K562 (cell line): ENCODE data around the gene PPIL6. TPM values are rescaled to one million over a fixed set of nuclear protein-coding genes. Genes with fewer than 3 reads are reported as not detected.

ENCODE experiments used
- CREB1 ChIP-seq, 2 experiments: sonication (generic) in 1 of 2; formaldehyde crosslinking in 1 of 2; IDR thresholded peaks; 2 replicates each; pipeline versions ENCODE4 v1.6.1 to v1.8.0; 2012 to 2022; ENCODE audit warnings: inconsistent platforms in 1 of 2, mild to moderate bottlenecking in 1 of 2, missing genetic modification reagents in 1 of 2, moderate library complexity in 1 of 2
- ESRRA ChIP-seq: fragments of 450-650 bp; IDR thresholded peaks from 2 replicates; pipeline ENCODE4 v1.6.1; 2014; ENCODE audit warnings: low read depth, mild to moderate bottlenecking, moderate library complexity, borderline replicate concordance
- FIP1L1 ChIP-seq: fragments of 200-400 bp; formaldehyde crosslinking; IDR thresholded peaks from 2 replicates; pipeline ENCODE4 v1.6.1; 2018; ENCODE audit warnings: mild to moderate bottlenecking, low read depth, low read length; ENCODE audit not compliant: poor library complexity, severe bottlenecking
- GATAD2A ChIP-seq: fragments of 450-650 bp; IDR thresholded peaks from 2 replicates; pipeline ENCODE4 v1.6.1; 2017
- HDAC1 ChIP-seq, 2 experiments: fragments of 450-650 bp; IDR thresholded peaks; 2 replicates each; pipeline ENCODE4 v1.6.1; 2016 to 2017; ENCODE audit warnings: inconsistent platforms in 1 of 2, mild to moderate bottlenecking in 1 of 2, moderate library complexity in 1 of 2
- MCM5 ChIP-seq: fragments of 450-650 bp; IDR thresholded peaks from 2 replicates; pipeline ENCODE4 v1.6.1; 2016; ENCODE audit warnings: low read depth
- MYC ChIP-seq, 2 experiments: fragments of 250-450 bp in 1 of 2; sonication (Bioruptor Pico) in 1 of 2; IDR thresholded peaks; 2 replicates each; pipeline versions ENCODE4 v1.5.1 to v1.6.1; 2012 to 2021; ENCODE audit warnings: low read depth in 2 of 2, borderline replicate concordance in 1 of 2, improper control_type of control experiment in 1 of 2, low read length in 1 of 2, mild to moderate bottlenecking in 1 of 2, moderate library complexity in 1 of 2
- NR2C2 ChIP-seq, 2 experiments: fragments of 200-800 bp in 1 of 2; sonication (Bioruptor generic) in 1 of 2; sonication (generic) in 1 of 2; formaldehyde crosslinking in 1 of 2; IDR thresholded peaks; 2 replicates each; pipeline versions ENCODE4 v1.6.1 to v1.8.0; 2016 to 2022; ENCODE audit warnings: mild to moderate bottlenecking in 1 of 2, missing compliant biosample characterization in 1 of 2, missing genetic modification characterization in 1 of 2, missing genetic modification reagents in 1 of 2
- RBBP5 ChIP-seq: fragments of 200-600 bp; sonication (generic); IDR thresholded peaks from 2 replicates; pipeline ENCODE4 v1.6.1; 2012; ENCODE audit warnings: borderline replicate concordance, mild to moderate bottlenecking, low read length, control low read depth, inconsistent platforms; ENCODE audit not compliant: insufficient read depth, poor library complexity, severe bottlenecking
- RBM15 ChIP-seq: fragments of 200-400 bp; formaldehyde crosslinking; IDR thresholded peaks from 2 replicates; pipeline ENCODE4 v1.6.1; 2018; ENCODE audit warnings: mild to moderate bottlenecking, low read length, moderate library complexity; ENCODE audit not compliant: insufficient read depth
- SAFB ChIP-seq: fragments of 200-400 bp; formaldehyde crosslinking; IDR thresholded peaks from 2 replicates; pipeline ENCODE4 v1.6.1; 2017; ENCODE audit warnings: low read depth, low read length, borderline replicate concordance
- TBP ChIP-seq: optimal IDR thresholded peaks from 2 replicates; pipeline ENCODE3; 2011; ENCODE audit warnings: low read depth, low read length, improper control_type of control experiment
- TEAD2 ChIP-seq: fragments of 450-650 bp; IDR thresholded peaks from 2 replicates; pipeline ENCODE4 v1.6.1; 2016; ENCODE audit warnings: missing genetic modification characterization, control low read depth, missing compliant biosample characterization
- ZNF324 ChIP-seq: fragments of 250-450 bp; sonication (Bioruptor Pico); IDR thresholded peaks from 2 replicates; pipeline ENCODE4 v1.4.0; 2020; ENCODE audit warnings: mild to moderate bottlenecking
- ZNF583 ChIP-seq: fragments of 250-450 bp; sonication (Bioruptor Pico); IDR thresholded peaks from 2 replicates; pipeline ENCODE4 v1.4.0; 2020
- polyA plus RNA-seq, 8 experiments: library from polyadenylated mRNA; depleted of rRNA in 4 of 8; stranded (reverse) in 5 of 8; unstranded in 3 of 8; fragments of >200 nt; fragmentation: Nextera tagmentation in 2 of 8; fragmentation: Illumina TruSeq in 1 of 8; extraction: Ambion mirVana in 2 of 8; extraction: Trizol in 1 of 8; gene quantifications; 2 replicates each; pipeline versions ENCODE4 v1.2.1 to v1.2.3, GENCODE V29; 2011 to 2014; ENCODE audit warnings: inconsistent platforms in 1 of 8, missing spikeins in 1 of 8
- total RNA-seq, 7 experiments: library from RNA; depleted of rRNA in 6 of 7; stranded (reverse); fragments of >200 nt in 6 of 7; fragmentation: Illumina TruSeq in 2 of 7; extraction: Trizol in 2 of 7; gene quantifications; 2 replicates each; pipeline versions ENCODE4 v1.2.1 to v1.2.3, GENCODE V29; 2011 to 2021; ENCODE audit warnings: low replicate concordance in 1 of 7
- TF ChIP-seq, protein P1 (sequence below): fragments of 450-650 bp; IDR thresholded peaks from 2 replicates; pipeline ENCODE4 v1.6.1; 2016; ENCODE audit warnings: low read depth, mild to moderate bottlenecking, moderate library complexity
- TF ChIP-seq, protein P2 (sequence below): fragments of 250-450 bp; sonication (Bioruptor Pico); IDR thresholded peaks from 2 replicates; pipeline ENCODE4 v1.5.0; 2021
- TF ChIP-seq, protein P3 (sequence below): fragments of 250-450 bp; sonication (Bioruptor Pico); IDR thresholded peaks from 2 replicates; pipeline ENCODE4 v1.5.0; 2020; ENCODE audit warnings: mild to moderate bottlenecking
- TF ChIP-seq, protein P4 (sequence below), 2 experiments: IDR thresholded peaks; 2 replicates each; pipeline ENCODE4 v1.6.1; 2012; ENCODE audit warnings: improper control_type of control experiment in 2 of 2, low read depth in 2 of 2, low read length in 2 of 2, borderline replicate concordance in 1 of 2
- TF ChIP-seq, protein P5 (sequence below): fragments of 450-650 bp; IDR thresholded peaks from 2 replicates; pipeline ENCODE4 v1.6.1; 2016; ENCODE audit warnings: missing biosample characterization, missing genetic modification characterization

PPIL6 gene
- total and polyA plus RNA-seq, 9 of the 15 experiments (the other 6 are each of a cell fraction or from before 2014, with no cell fraction given), result 0.03 to 0.98 (median 0.41) TPM; not detected in 1

DNA sequence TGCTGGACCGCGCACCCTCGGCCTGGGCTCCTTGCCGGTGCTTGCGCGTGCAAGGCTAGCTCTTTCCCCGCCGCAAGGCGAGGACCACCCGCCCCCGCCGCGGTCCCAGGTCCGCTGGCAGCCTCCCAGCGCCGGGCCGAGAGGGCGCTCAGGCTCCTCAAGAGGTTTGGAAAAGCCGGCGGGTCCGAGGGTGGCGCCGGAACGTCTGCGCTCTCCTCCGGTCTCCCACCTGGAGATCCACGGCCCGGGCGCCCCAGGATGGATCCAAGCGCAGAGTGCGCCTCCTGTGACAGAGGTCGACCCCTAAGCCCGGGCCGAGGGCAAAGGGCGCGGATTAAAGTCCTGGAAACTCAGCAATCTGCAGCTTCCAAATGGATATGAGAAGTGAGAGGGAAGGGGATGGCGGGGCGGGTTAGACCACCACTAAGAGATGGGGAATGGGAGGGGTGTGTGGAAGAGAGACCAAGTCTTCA is 15.7 kb upstream of the PPIL6 start (continued):
- TF ChIP-seq RBM15 (no peak), TBP (no peak), SAFB (no peak), RBBP5 (peak; percentile 58), CREB1 (IDR thresholded peaks at IDR 0.05) (0 out of 2 replicates have a peak, but pooled peaks have one; percentile 6), CREB1 (CRISPR knock-in tag; IDR thresholded peaks at IDR 0.05) (0 out of 2 replicates have a peak, but pooled peaks have one; percentile 1), MCM5 (no peak), HDAC1 (IDR thresholded peaks at IDR 0.05) (peak in 1 of 2 experiments; percentile 36; a peak in 2 of 4 replicates), ESRRA (0 out of 2 replicates have a peak, but pooled peaks have one; percentile 38), GATAD2A (peak; percentile 58; the same call in 1 of the 2 replicates), MYC (IDR thresholded peaks at IDR 0.05; ENCODE audit: low read depth, low read length) (no peak), MYC (CRISPR knock-in tag; IDR thresholded peaks at IDR 0.05; ENCODE audit: borderline replicate concordance, low read depth) (peak; percentile 19; the same call in 1 of the 2 replicates), ZNF324 (no peak), NR2C2 (CRISPR knock-in tag; IDR thresholded peaks at IDR 0.05) (no peak), NR2C2 (tag; IDR thresholded peaks at IDR 0.05) (0 out of 2 replicates have a peak, but pooled peaks have one; percentile 26), TEAD2 (tag) (no peak), ZNF583 (CRISPR knock-in tag) (no peak), FIP1L1 (no peak)
- TF ChIP-seq, protein P1, sequence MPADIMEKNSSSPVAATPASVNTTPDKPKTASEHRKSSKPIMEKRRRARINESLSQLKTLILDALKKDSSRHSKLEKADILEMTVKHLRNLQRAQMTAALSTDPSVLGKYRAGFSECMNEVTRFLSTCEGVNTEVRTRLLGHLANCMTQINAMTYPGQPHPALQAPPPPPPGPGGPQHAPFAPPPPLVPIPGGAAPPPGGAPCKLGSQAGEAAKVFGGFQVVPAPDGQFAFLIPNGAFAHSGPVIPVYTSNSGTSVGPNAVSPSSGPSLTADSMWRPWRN, result no peak
- TF ChIP-seq, protein P2, sequence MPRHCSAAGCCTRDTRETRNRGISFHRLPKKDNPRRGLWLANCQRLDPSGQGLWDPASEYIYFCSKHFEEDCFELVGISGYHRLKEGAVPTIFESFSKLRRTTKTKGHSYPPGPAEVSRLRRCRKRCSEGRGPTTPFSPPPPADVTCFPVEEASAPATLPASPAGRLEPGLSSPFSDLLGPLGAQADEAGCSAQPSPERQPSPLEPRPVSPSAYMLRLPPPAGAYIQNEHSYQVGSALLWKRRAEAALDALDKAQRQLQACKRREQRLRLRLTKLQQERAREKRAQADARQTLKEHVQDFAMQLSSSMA (CRISPR knock-in tag), result no peak
- TF ChIP-seq, protein P3, sequence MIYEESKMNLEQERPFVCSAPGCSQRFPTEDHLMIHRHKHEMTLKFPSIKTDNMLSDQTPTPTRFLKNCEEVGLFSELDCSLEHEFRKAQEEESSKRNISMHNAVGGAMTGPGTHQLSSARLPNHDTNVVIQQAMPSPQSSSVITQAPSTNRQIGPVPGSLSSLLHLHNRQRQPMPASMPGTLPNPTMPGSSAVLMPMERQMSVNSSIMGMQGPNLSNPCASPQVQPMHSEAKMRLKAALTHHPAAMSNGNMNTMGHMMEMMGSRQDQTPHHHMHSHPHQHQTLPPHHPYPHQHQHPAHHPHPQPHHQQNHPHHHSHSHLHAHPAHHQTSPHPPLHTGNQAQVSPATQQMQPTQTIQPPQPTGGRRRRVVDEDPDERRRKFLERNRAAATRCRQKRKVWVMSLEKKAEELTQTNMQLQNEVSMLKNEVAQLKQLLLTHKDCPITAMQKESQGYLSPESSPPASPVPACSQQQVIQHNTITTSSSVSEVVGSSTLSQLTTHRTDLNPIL (CRISPR knock-in tag), result no peak
- TF ChIP-seq, protein P4, sequence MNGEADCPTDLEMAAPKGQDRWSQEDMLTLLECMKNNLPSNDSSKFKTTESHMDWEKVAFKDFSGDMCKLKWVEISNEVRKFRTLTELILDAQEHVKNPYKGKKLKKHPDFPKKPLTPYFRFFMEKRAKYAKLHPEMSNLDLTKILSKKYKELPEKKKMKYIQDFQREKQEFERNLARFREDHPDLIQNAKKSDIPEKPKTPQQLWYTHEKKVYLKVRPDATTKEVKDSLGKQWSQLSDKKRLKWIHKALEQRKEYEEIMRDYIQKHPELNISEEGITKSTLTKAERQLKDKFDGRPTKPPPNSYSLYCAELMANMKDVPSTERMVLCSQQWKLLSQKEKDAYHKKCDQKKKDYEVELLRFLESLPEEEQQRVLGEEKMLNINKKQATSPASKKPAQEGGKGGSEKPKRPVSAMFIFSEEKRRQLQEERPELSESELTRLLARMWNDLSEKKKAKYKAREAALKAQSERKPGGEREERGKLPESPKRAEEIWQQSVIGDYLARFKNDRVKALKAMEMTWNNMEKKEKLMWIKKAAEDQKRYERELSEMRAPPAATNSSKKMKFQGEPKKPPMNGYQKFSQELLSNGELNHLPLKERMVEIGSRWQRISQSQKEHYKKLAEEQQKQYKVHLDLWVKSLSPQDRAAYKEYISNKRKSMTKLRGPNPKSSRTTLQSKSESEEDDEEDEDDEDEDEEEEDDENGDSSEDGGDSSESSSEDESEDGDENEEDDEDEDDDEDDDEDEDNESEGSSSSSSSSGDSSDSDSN (IDR thresholded peaks at IDR 0.05; ENCODE audit: borderline replicate concordance in 1 of 2, low read depth in 2 of 2, low read length in 2 of 2), result 0 out of 4 replicates have a peak, but pooled peaks of 1 of the 2 experiments have one; percentile 13
- TF ChIP-seq, protein P5, sequence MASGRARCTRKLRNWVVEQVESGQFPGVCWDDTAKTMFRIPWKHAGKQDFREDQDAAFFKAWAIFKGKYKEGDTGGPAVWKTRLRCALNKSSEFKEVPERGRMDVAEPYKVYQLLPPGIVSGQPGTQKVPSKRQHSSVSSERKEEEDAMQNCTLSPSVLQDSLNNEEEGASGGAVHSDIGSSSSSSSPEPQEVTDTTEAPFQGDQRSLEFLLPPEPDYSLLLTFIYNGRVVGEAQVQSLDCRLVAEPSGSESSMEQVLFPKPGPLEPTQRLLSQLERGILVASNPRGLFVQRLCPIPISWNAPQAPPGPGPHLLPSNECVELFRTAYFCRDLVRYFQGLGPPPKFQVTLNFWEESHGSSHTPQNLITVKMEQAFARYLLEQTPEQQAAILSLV (tag), result no peak
